K562 (cell line): ENCODE results near the gene SGPP2. TPM values are rescaled to one million over a fixed set of nuclear protein-coding genes. Genes with fewer than 3 reads are reported as not detected.
A peak's percentile ranks its signal among the peaks of the same experiment; 100 is the strongest.

Source experiments
- ARID1B ChIP-seq: fragments of 450-650 bp; IDR thresholded peaks from 2 replicates; pipeline ENCODE4 v1.6.1; 2016; ENCODE audit warnings: antibody characterized with exemption, mild to moderate bottlenecking, inconsistent platforms
- DNMT1 ChIP-seq: fragments of 450-650 bp; IDR thresholded peaks from 2 replicates; pipeline ENCODE4 v1.6.1; 2016; ENCODE audit warnings: antibody characterized with exemption, mild to moderate bottlenecking
- HNRNPLL ChIP-seq: fragments of 200-400 bp; formaldehyde crosslinking; IDR thresholded peaks from 2 replicates; pipeline ENCODE4 v1.6.1; 2017; ENCODE audit warnings: low read length, low read depth, mild to moderate bottlenecking; ENCODE audit not compliant: poor library complexity, severe bottlenecking
- JUNB ChIP-seq: fragments of 450-650 bp; formaldehyde crosslinking; conservative IDR thresholded peaks from 2 replicates; pipeline ENCODE4 v1.4.0; 2020; ENCODE audit warnings: mild to moderate bottlenecking
- L3MBTL2 ChIP-seq: fragments of 450-650 bp; IDR thresholded peaks from 2 replicates; pipeline ENCODE4 v1.6.1; 2016; ENCODE audit warnings: mild to moderate bottlenecking, moderate library complexity
- NR1H2 ChIP-seq: sonication (generic); formaldehyde crosslinking; IDR thresholded peaks from 2 replicates; pipeline ENCODE4 v1.4.0; 2020; ENCODE audit warnings: mild to moderate bottlenecking, missing genetic modification reagents
- SIX5 ChIP-seq, 2 experiments: IDR thresholded peaks; 2 replicates each; pipeline ENCODE4 v1.6.1; 2011; ENCODE audit warnings: low read length in 2 of 2, borderline replicate concordance in 1 of 2, low read depth in 1 of 2, mild to moderate bottlenecking in 1 of 2, moderate library complexity in 1 of 2; ENCODE audit not compliant: insufficient read depth in 1 of 2
- SMARCA5 ChIP-seq: fragments of 450-650 bp; IDR thresholded peaks from 2 replicates; pipeline ENCODE4 v1.6.1; 2016
- SRSF7 ChIP-seq: fragments of 200-400 bp; formaldehyde crosslinking; optimal IDR thresholded peaks from 2 replicates; pipeline ENCODE3; 2017; ENCODE audit warnings: mild to moderate bottlenecking, low read depth, low read length
- TCF3 ChIP-seq: sonication (generic); formaldehyde crosslinking; IDR thresholded peaks from 2 replicates; pipeline ENCODE4 v1.4.0; 2020; ENCODE audit warnings: mild to moderate bottlenecking, missing genetic modification reagents
- TRIM28 ChIP-seq: fragments of 450-650 bp; IDR thresholded peaks from 2 replicates; pipeline ENCODE4 v1.6.1; 2017
- ZNF512 ChIP-seq: IDR thresholded peaks from 2 replicates; pipeline ENCODE4 v1.6.1; 2016; ENCODE audit warnings: missing genetic modification characterization, missing compliant biosample characterization
- ZNF586 ChIP-seq: fragments of 450-650 bp; formaldehyde crosslinking; conservative IDR thresholded peaks from 2 replicates; pipeline ENCODE4 v1.4.0; 2020; ENCODE audit warnings: mild to moderate bottlenecking, moderate library complexity
- ZNF592 ChIP-seq: fragments of 450-650 bp; IDR thresholded peaks from 2 replicates; pipeline ENCODE4 v1.6.1; 2017; ENCODE audit warnings: antibody characterized with exemption, mild to moderate bottlenecking
- polyA plus RNA-seq, 8 experiments: library from polyadenylated mRNA; depleted of rRNA in 4 of 8; stranded (reverse) in 5 of 8; unstranded in 3 of 8; fragments of >200 nt; fragmentation: Nextera tagmentation in 2 of 8; fragmentation: Illumina TruSeq in 1 of 8; extraction: Ambion mirVana in 2 of 8; extraction: Trizol in 1 of 8; gene quantifications; 2 replicates each; pipeline versions ENCODE4 v1.2.1 to v1.2.3, GENCODE V29; 2011 to 2014; ENCODE audit warnings: inconsistent platforms in 1 of 8, missing spikeins in 1 of 8
- total RNA-seq, 7 experiments: library from RNA; depleted of rRNA in 6 of 7; stranded (reverse); fragments of >200 nt in 6 of 7; fragmentation: Illumina TruSeq in 2 of 7; extraction: Trizol in 2 of 7; gene quantifications; 2 replicates each; pipeline versions ENCODE4 v1.2.1 to v1.2.3, GENCODE V29; 2011 to 2021; ENCODE audit warnings: low replicate concordance in 1 of 7
- TF ChIP-seq, protein P1 (sequence below): fragments of 250-450 bp; sonication (Bioruptor Pico); IDR thresholded peaks from 2 replicates; pipeline ENCODE4 v1.8.0; 2021; ENCODE audit warnings: moderate library complexity, mild to moderate bottlenecking, inconsistent platforms
- TF ChIP-seq, protein P2 (sequence below): fragments of 250-450 bp; sonication (Bioruptor Pico); IDR thresholded peaks from 2 replicates; pipeline ENCODE4 v1.8.0; 2022; ENCODE audit warnings: inconsistent platforms

The SGPP2 gene
- total and polyA plus RNA-seq, 9 of the 15 experiments (the other 6 are each of a cell fraction or from before 2014, with no cell fraction given) = 0.01 to 0.04 TPM; not detected in 7

DNA sequence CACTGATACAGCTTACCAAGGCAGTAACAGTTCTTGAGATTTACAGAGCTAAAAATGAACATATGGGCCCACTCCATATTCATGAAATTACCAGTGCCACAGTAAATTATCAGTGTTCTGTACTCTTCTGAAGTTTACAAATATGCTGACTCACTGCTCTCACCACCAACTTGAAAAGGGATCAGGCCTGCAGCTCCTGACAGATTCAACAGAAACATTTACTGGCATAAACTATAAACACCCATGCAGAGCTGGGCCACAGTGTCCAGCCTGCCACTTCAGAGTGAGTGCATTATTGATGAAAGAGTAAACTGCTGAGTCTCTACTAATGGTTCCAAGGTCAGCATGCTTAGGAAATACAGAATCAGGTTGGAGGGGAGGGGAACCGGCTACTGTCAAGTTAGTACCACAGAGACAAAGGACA, 148.4 kb downstream of the SGPP2 start (continued):
- TF ChIP-seq, protein P1, sequence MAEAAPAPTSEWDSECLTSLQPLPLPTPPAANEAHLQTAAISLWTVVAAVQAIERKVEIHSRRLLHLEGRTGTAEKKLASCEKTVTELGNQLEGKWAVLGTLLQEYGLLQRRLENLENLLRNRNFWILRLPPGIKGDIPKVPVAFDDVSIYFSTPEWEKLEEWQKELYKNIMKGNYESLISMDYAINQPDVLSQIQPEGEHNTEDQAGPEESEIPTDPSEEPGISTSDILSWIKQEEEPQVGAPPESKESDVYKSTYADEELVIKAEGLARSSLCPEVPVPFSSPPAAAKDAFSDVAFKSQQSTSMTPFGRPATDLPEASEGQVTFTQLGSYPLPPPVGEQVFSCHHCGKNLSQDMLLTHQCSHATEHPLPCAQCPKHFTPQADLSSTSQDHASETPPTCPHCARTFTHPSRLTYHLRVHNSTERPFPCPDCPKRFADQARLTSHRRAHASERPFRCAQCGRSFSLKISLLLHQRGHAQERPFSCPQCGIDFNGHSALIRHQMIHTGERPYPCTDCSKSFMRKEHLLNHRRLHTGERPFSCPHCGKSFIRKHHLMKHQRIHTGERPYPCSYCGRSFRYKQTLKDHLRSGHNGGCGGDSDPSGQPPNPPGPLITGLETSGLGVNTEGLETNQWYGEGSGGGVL (CRISPR knock-in tag) = no peak
- no peak for TF ChIP-seq DNMT1
- TF ChIP-seq NR1H2 (CRISPR knock-in tag) = no peak
- TF ChIP-seq TRIM28 = no peak
- no peak for TF ChIP-seq SRSF7
- TF ChIP-seq TCF3 (CRISPR knock-in tag) = no peak
- no peak for TF ChIP-seq ZNF512 (tag)
- TF ChIP-seq, protein P2, sequence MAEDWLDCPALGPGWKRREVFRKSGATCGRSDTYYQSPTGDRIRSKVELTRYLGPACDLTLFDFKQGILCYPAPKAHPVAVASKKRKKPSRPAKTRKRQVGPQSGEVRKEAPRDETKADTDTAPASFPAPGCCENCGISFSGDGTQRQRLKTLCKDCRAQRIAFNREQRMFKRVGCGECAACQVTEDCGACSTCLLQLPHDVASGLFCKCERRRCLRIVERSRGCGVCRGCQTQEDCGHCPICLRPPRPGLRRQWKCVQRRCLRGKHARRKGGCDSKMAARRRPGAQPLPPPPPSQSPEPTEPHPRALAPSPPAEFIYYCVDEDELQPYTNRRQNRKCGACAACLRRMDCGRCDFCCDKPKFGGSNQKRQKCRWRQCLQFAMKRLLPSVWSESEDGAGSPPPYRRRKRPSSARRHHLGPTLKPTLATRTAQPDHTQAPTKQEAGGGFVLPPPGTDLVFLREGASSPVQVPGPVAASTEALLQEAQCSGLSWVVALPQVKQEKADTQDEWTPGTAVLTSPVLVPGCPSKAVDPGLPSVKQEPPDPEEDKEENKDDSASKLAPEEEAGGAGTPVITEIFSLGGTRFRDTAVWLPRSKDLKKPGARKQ (CRISPR knock-in tag) = no peak
- TF ChIP-seq SIX5 (IDR thresholded peaks at IDR 0.05; ENCODE audit: borderline replicate concordance in 1 of 2, insufficient read depth in 1 of 2, low read depth in 1 of 2, low read length in 2 of 2) = no peak
- no peak for TF ChIP-seq JUNB (CRISPR knock-in tag)
- TF ChIP-seq L3MBTL2 = no peak
- no peak for TF ChIP-seq ZNF586 (CRISPR knock-in tag)
- 0 out of 2 replicates have a peak, but pooled peaks have one; percentile 51 for TF ChIP-seq ZNF592
- no peak for TF ChIP-seq HNRNPLL
- peak; percentile 23; the same call in 1 of the 2 replicates for TF ChIP-seq ARID1B
- no peak for TF ChIP-seq SMARCA5
- TF ChIP-seq, all 486 proteins: peak for 14
